KMS-11 (cell line): ENCODE measurements around the gene ENOX1.

Experiments used
- H2AFZ ChIP-seq: fragments of 200-600 bp; sonication (generic); 2 replicates; pipeline ENCODE4 v1.6.1; 2016; ENCODE audit warnings: antibody characterized with exemption, mixed run types, low read depth
- H3K27ac ChIP-seq: fragments of 200-600 bp; sonication (generic); 2 replicates; pipeline ENCODE4 v1.6.1; 2016; ENCODE audit warnings: mild to moderate bottlenecking, mixed run types
- H3K27me3 ChIP-seq: fragments of 200-600 bp; sonication (generic); 2 replicates; pipeline ENCODE4 v1.6.1; 2017; ENCODE audit warnings: mild to moderate bottlenecking, low read depth, mixed run types, moderate library complexity; ENCODE audit not compliant: insufficient read depth
- H3K36me3 ChIP-seq: fragments of 200-600 bp; sonication (generic); 2 replicates; pipeline ENCODE4 v1.6.1; 2017; ENCODE audit warnings: mild to moderate bottlenecking, mixed run types; ENCODE audit not compliant: insufficient read depth
- H3K4me1 ChIP-seq: fragments of 200-600 bp; sonication (generic); 2 replicates; pipeline ENCODE4 v1.6.1; 2016; ENCODE audit warnings: mild to moderate bottlenecking, low read depth, mixed run types; ENCODE audit not compliant: poor library complexity, severe bottlenecking
- H3K4me2 ChIP-seq: fragments of 200-600 bp; sonication (generic); 2 replicates; pipeline ENCODE4 v1.7.0; 2016; ENCODE audit warnings: mild to moderate bottlenecking, mixed run types
- H3K4me3 ChIP-seq: fragments of 200-600 bp; sonication (generic); IDR thresholded peaks from 2 replicates; pipeline ENCODE4 v1.6.1; 2017; ENCODE audit warnings: low read depth, low read length, mixed read lengths; ENCODE audit not compliant: insufficient read depth
- H3K79me2 ChIP-seq: fragments of 200-600 bp; sonication (generic); 2 replicates; pipeline ENCODE4 v1.6.1; 2016; ENCODE audit warnings: low read depth, mixed run types; ENCODE audit not compliant: insufficient read depth
- H3K9ac ChIP-seq: fragments of 200-600 bp; sonication (generic); 2 replicates; pipeline ENCODE4 v1.6.1; 2016; ENCODE audit warnings: mild to moderate bottlenecking, mixed run types
- H4K20me1 ChIP-seq: fragments of 200-600 bp; sonication (generic); 2 replicates; pipeline ENCODE4 v1.6.1; 2016; ENCODE audit warnings: mild to moderate bottlenecking, mixed run types; ENCODE audit not compliant: insufficient read depth
- CTCF ChIP-seq: fragments of 200-600 bp; sonication (generic); conservative IDR thresholded peaks from 2 replicates; pipeline ENCODE4 v1.6.1; 2017; ENCODE audit warnings: low read depth, mild to moderate bottlenecking, antibody characterized with exemption, low read length, moderate library complexity, mixed read lengths

Gene ENOX1

GRCh38 chr13:43573361-43573740, 213.4 kb downstream of the ENOX1 start:
- Histone ChIP-seq H3K4me1 (peaks cover 17% of the 10 kb centered on the region), H3K9ac (no peak overlapping the region), H2AFZ (no peak overlapping the region), H3K4me2 (no peak overlapping the region), H3K36me3 (no peaks in the 10 kb centered on the region), H3K4me3 (no peak overlapping the region), H3K27ac (no peak overlapping the region), H4K20me1 (no peaks in the 10 kb centered on the region), H3K27me3 (no peaks in the 10 kb centered on the region), H3K79me2 (no peaks in the 10 kb centered on the region)
- no peak for TF ChIP-seq CTCF

GRCh38 chr13:43572656-43573360, 214.0 kb downstream of the ENOX1 start:
- Histone ChIP-seq H3K9ac (no peak overlapping the region), H4K20me1 (no peaks in the 10 kb centered on the region), H3K4me2 (no peak overlapping the region), H2AFZ (no peak overlapping the region), H3K36me3 (no peaks in the 10 kb centered on the region), H3K27ac (no peak overlapping the region), H3K79me2 (no peaks in the 10 kb centered on the region), H3K27me3 (no peaks in the 10 kb centered on the region), H3K4me1 (peaks cover 17% of the 10 kb centered on the region), H3K4me3 (no peak overlapping the region)
- no peak for TF ChIP-seq CTCF

GRCh38 chr13:43569658-43570057, 217.1 kb downstream of the ENOX1 start:
- Histone ChIP-seq H3K4me1 (peaks cover 15% of the 10 kb centered on the region), H3K4me2 (no peak overlapping the region), H3K79me2 (no peaks in the 10 kb centered on the region), H3K27me3 (no peaks in the 10 kb centered on the region), H3K27ac (no peak overlapping the region), H4K20me1 (no peaks in the 10 kb centered on the region), H2AFZ (no peak overlapping the region), H3K36me3 (no peaks in the 10 kb centered on the region), H3K4me3 (no peak overlapping the region), H3K9ac (no peak overlapping the region)
- TF ChIP-seq CTCF: no peak

GRCh38 chr13:43567608-43568007, 219.2 kb downstream of the ENOX1 start:
- no peak overlapping the region for H3K9ac ChIP-seq
- no peaks in the 10 kb centered on the region for H3K4me1 ChIP-seq
- no peaks in the 10 kb centered on the region for H3K27me3 ChIP-seq
- H3K4me2 ChIP-seq: no peak overlapping the region
- H3K79me2 ChIP-seq: no peaks in the 10 kb centered on the region
- no peak overlapping the region for H2AFZ ChIP-seq
- no peak for TF ChIP-seq CTCF
- H3K27ac ChIP-seq: no peak overlapping the region
- no peak overlapping the region for H3K4me3 ChIP-seq
- no peaks in the 10 kb centered on the region for H3K36me3 ChIP-seq
- H4K20me1 ChIP-seq: no peaks in the 10 kb centered on the region
